Colonic mucosa (tissue), 4 donors: ENCODE results near the gene GET3. TPM values are rescaled to one million over a fixed set of nuclear protein-coding genes. Genes with fewer than 3 reads are reported as not detected.
A peak's percentile ranks its signal among the peaks of the same experiment; 100 is the strongest.

Source experiments
- DNase-seq: peaks from one replicate; pipeline ENCODE4 v3.0.0-alpha.2; 2020
- H3K27ac ChIP-seq: fragments of 200-600 bp; one replicate; pipeline ENCODE4 v1.8.0; 2021
- H3K27me3 ChIP-seq: fragments of 200-600 bp; one replicate; pipeline ENCODE4 v1.8.0; 2021
- H3K36me3 ChIP-seq: fragments of 200-600 bp; one replicate; pipeline ENCODE4 v1.8.0; 2021
- H3K4me1 ChIP-seq: fragments of 200-600 bp; one replicate; pipeline ENCODE4 v1.8.0; 2021; ENCODE audit warnings: mild to moderate bottlenecking
- H3K4me3 ChIP-seq: fragments of 200-600 bp; one replicate; pipeline ENCODE4 v1.8.0; 2021
- H3K9ac ChIP-seq, 2 donors: one replicate each; pipeline ENCODE4 v1.7.0; 2013; ENCODE audit warnings: control low read depth in 2 of 2, low read depth in 2 of 2, low read length in 2 of 2
- H3K9me3 ChIP-seq: fragments of 200-600 bp; one replicate; pipeline ENCODE4 v1.8.0; 2021
- CTCF ChIP-seq: fragments of 200-600 bp; IDR thresholded peaks from one replicate; pipeline ENCODE4 v1.8.0; 2022; ENCODE audit warnings: antibody characterized with exemption, mild to moderate bottlenecking
- intact Hi-C: fragments of 100-400 bp; cut with DNase I; formaldehyde crosslinking; loops from one replicate; pipeline ENCODE4 v1.14.1; 2022
- total RNA-seq, 2 donors: library from RNA; stranded (reverse); fragmentation: NEBNext Ultra II Directional in 1 of 2; extraction: Animal tissue kit (Norgen Biotek cat#: 25700) in 1 of 2; gene quantifications; one replicate each; pipeline ENCODE4 v1.2.1, GENCODE V29; 2021
- donor health status: healthy.
- donor health status: DM: no; HTN: no; CAD: no.
- donor health status: DM: no; HTN: no; CAD: no.

The GET3 gene
- total RNA-seq, 2 donors from 2014 or later: 53.6 to 77.2 TPM

- Histone ChIP-seq H3K4me1 (no peaks in the 10 kb centered on the region), H3K27me3 (no peaks in the 10 kb centered on the region), H3K9ac (no peak overlapping the region), H3K4me3 (no peak overlapping the region), H3K36me3 (no peaks in the 10 kb centered on the region), H3K27ac (no peak overlapping the region), H3K9me3 (no peaks in the 10 kb centered on the region)
- no peak for DNase-seq
- intact Hi-C loops: no loop called here
- no peak for TF ChIP-seq CTCF
These were observed 29.9 kb downstream of the GET3 start for GRCh38 chr19:12767150-12767549.

- Histone ChIP-seq H3K27me3 (no peaks in the 10 kb centered on the region), H3K36me3 (no peaks in the 10 kb centered on the region), H3K4me3 (no peak overlapping the region), H3K4me1 (no peaks in the 10 kb centered on the region), H3K9me3 (no peaks in the 10 kb centered on the region), H3K27ac (no peak overlapping the region), H3K9ac (no peak overlapping the region)
- intact Hi-C loops: no loop called here
- DNase-seq: no peak
- no peak for TF ChIP-seq CTCF
These were observed 30.4 kb downstream of the GET3 start for GRCh38 chr19:12767666-12768065.

DNA sequence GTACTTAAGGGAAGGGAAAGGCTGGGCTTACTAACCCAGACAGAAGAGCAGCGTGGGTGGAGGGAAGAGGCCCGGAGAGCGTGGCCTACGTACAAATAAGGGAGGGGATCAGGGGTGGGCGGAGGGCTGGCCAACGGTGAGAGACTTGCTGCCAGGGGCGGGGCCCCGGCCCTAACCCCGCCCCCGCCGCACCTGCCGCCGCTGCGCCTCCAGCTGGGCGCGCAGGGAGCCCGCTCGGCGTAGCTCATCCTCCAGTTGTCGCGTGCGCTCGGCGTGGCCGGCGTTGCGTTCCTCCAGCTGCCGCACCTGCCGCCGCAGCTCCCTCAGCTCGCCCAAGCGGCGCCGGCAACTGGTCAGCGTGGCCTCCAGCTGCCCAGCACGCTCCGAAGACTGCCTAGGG is 32.4 kb downstream of the GET3 start:
- peak; percentile 59 for DNase-seq
- no peak for TF ChIP-seq CTCF
- Histone ChIP-seq H3K36me3 (no peaks in the 10 kb centered on the region), H3K4me1 (no peaks in the 10 kb centered on the region), H3K9ac (no peak overlapping the region), H3K27ac (no peak overlapping the region), H3K9me3 (no peaks in the 10 kb centered on the region), H3K27me3 (no peaks in the 10 kb centered on the region), H3K4me3 (no peak overlapping the region)
- intact Hi-C loops: no loop called here

GRCh38 chr19:12770922-12771321 is 33.6 kb downstream of the GET3 start:
- no peak for TF ChIP-seq CTCF
- no peaks in the 10 kb centered on the region for H3K4me1 ChIP-seq
- no peaks in the 10 kb centered on the region for H3K27me3 ChIP-seq
- H3K27ac ChIP-seq: no peak overlapping the region
- peak overlapping the region in 1 of 2 donors; percentile 24 for H3K9ac ChIP-seq
- no peak overlapping the region for H3K4me3 ChIP-seq
- DNase-seq: no peak
- no peaks in the 10 kb centered on the region for H3K36me3 ChIP-seq
- H3K9me3 ChIP-seq: no peaks in the 10 kb centered on the region
- intact Hi-C loops: no loop called here

- no peak for TF ChIP-seq CTCF
- H3K4me1 ChIP-seq: peaks cover 3% of the 10 kb centered on the region
- H3K9ac ChIP-seq: no peak overlapping the region
- no peaks in the 10 kb centered on the region for H3K9me3 ChIP-seq
- no peak overlapping the region for H3K27ac ChIP-seq
- no peak overlapping the region for H3K4me3 ChIP-seq
- H3K36me3 ChIP-seq: no peaks in the 10 kb centered on the region
- no peaks in the 10 kb centered on the region for H3K27me3 ChIP-seq
- intact Hi-C loops: no loop called here
- no peak for DNase-seq
These were observed 35.0 kb downstream of the GET3 start for GRCh38 chr19:12772323-12772722.

GRCh38 chr19:12773571-12773970 is 36.3 kb downstream of the GET3 start:
- intact Hi-C loops: no loop called here
- TF ChIP-seq CTCF: no peak
- Histone ChIP-seq H3K27ac (no peak overlapping the region), H3K27me3 (no peaks in the 10 kb centered on the region), H3K4me3 (no peak overlapping the region), H3K9me3 (no peaks in the 10 kb centered on the region), H3K4me1 (peaks cover 4% of the 10 kb centered on the region), H3K9ac (peak overlapping the region in 1 of 2 donors; percentile 5), H3K36me3 (no peaks in the 10 kb centered on the region)
- no peak for DNase-seq
